Endothelial cell of hepatic sinusoid (primary cell): ENCODE results near the gene ERN1.

Experiments used
- in situ Hi-C: cut with HindIII; loops from 2 replicates; pipeline ENCODE4 v1.10.0; 2017; ENCODE audit warnings: low sequenced_read_pairs

The ERN1 gene

GRCh38 chr17:64158831-64159590, 29.1 kb upstream of the ERN1 start:
- in situ Hi-C loops: no loop called here

GRCh38 chr17:64158406-64158805, 28.5 kb upstream of the ERN1 start:
- in situ Hi-C loops: no loop called here

DNA sequence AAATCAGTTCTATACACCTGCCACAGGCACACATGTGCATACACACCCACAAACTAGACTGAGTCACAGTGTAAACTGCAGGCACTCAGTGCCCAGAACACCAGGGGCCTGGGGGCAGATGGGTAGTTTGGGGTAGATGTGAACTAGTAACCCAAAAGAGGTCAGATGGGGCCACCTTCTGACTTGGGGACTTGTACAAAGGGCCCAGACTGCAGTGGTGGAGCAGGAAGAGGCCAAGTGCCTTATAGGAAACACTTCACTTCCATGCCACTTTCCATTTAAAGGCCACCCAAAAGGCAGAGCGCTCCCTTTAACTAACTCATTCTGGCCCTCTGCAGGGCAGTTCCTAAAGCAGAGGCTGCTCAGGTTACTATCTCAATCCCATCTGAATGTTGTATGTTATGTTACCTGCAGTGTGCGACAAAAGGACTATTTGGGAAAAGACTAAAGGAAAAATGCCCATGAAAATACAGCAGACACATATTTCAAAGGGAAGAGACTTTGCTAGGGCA, 27.8 kb upstream of the ERN1 start:
- in situ Hi-C loops: no loop called here

DNA sequence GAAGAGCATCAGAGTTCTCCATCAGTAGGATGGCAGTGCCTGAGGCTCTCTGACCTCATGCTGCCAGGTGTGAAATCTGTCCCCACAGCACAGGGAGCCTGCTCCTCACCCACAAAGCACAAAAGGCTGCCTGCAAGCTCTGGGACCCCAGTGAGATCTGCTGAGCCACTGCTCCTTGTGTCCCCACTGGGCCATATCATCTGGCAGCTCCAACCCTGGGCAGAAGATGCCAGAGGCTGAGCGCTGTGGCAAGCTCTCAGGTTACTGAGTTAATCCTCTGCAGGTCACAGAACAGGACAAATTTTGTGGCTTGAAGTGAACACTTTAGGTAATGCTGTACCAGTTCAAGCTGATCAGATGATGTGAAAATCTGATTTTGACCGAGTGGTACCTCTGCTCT, 26.7 kb upstream of the ERN1 start:
- in situ Hi-C loops: no loop called here

DNA sequence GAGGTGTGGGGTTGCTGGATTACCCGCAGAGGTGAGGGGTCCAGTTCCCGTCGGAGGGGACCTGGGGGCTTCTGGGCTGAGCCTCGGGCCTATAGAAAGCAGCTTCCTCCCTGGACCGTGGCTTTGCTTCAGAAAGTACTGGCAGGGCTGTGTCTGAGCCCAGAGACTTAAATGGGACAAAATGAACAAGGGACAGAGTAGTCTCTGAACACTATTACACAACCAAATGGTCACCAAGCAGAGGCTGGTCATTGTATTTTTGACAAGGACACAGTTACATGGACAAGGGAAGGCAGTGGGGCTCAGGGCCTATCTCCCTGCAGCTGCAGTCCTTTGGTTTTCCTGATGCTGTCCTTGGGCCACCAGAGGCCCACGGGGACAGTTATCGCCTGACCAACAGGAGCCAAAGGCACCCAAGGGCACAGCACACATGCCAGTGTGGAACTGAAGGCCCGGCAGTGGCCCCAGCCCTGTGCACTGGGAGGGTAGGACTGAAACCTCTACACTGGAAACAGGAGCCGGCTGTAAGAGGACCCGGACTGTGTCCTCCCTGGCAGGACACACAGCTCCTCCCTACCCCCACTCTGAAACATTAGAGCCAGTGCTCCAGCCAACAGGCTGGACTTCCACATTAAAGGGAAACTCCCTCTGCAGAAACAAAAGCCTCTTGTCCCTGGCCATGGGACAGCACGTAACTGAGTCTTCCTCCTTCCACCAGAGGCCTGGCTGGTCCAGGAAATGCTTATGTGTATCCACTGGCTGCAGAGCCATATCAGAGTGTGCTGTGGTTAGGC, 26.0 kb upstream of the ERN1 start:
- in situ Hi-C loops: no loop called here

DNA sequence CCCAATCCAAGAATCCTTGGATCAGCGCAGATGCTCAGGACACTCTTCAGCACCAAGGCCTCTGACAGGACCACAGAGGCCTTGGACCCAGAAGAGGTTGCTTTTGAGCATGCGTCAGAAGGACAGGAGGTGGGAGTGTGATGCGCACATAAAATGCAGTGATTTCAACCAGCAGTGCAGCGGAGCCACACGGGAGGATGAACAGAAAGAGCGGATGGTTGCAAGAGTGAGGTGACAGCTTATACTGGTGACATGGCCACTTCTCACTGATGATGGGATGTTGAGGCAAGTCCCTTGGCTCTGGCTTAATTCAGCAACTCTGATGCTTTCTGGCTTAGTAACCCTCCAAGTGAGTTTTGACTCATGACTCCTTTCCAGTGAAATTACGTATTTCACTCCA, 25.2 kb upstream of the ERN1 start:
- in situ Hi-C loops: no loop called here

DNA sequence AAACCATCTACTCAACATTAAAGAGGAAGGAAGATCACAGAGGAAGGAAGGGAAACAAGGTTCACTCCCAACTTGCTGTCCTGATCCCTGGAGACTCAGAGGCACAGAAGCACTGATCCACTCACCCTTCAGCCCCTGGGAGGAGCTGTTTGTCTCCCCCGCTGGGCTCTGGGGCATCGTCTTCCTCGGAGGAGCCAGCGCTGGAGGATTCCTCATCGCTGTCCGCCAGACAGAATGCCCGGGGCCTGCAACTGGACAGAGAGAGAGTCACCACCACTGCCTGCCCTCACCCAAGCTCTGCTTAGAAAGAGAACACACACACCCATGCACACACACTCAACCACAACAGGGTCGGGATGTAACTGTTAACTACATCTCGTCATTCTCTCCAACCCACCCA, 24.8 kb upstream of the ERN1 start:
- in situ Hi-C loops: no loop called here

GRCh38 chr17:64154313-64154695, 24.4 kb upstream of the ERN1 start:
- in situ Hi-C loops: no loop called here

- in situ Hi-C loops: no loop called here
Observed at GRCh38 chr17:64153565-64154312, 23.8 kb upstream of the ERN1 start.

DNA sequence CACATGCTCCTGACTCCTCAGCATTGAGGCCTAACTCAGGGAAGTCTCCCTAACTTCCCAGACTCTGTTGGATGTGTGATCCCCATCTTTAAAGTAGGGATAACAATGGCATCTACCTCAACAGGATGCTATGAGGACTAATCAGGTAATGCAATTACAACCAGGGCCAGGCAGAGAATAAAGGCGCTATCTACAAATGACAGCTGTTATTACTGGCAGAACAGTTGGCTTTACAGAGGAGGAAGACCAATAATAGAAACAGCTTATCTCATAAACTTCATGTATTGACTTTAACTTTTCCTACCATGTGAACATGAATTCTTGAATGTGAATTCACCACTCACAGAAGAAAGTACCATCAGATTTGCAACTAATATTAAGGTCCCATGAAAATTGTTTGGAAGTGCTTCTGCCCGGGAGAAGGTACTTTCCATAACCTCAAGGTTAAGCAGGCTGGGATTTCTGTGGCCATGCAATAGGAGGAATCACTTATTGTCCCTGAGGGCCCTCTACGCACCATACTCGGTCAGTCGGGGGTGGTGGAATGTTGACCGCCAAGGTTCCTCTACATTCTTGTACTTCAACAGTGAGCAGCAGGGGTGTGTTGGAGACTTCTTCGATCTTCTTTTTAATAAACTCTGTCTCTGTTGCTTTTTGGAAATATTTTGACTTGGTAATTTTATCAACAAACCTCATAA, 22.6 kb upstream of the ERN1 start:
- in situ Hi-C loops: no loop called here

DNA sequence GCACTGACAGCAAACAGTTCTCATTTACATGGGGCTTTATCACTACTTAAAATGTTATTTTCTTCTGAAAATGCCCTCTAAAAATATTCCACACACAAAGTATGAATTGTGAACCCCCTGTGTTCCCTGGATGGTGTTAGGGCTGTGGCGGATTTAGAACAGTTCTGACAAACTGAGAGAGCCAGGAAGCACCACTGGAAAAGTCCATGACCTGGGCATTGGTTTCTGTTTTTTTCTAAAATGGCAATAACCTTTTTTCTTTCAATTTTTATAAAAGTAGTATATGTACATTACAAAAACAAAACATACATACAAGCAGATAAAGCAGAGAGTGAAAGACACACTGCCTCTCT, 21.0 kb upstream of the ERN1 start:
- in situ Hi-C loops: no loop called here

- in situ Hi-C loops: no loop called here
Observed at GRCh38 chr17:64150237-64151015, 20.5 kb upstream of the ERN1 start.

DNA sequence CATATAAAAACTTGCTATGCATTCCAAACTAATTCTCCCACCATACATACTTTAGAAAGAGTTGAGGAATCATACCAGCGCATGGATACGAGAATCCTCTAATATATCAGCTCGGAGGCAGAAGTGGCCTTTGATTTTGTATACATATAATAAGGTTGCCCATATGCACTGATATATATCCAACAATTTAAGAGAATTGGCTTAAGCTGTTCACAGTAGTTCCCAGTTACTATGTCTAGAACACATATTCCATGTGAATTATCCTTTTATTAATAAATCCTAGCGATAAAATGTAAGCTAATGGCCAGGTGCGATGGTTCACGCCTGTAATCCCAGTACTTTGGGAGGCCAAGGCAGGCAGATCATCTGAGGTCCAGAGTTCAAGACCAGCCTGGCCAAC, 19.3 kb upstream of the ERN1 start:
- in situ Hi-C loops: loop anchor here (10.0 kb wide), 1 partner anchor 126 kb away; no protein-coding TSS in a partner anchor

GRCh38 chr17:64148699-64149098, 18.8 kb upstream of the ERN1 start:
- in situ Hi-C loops: loop anchor here (10.0 kb wide), 1 partner anchor 126 kb away; no protein-coding TSS in a partner anchor

DNA sequence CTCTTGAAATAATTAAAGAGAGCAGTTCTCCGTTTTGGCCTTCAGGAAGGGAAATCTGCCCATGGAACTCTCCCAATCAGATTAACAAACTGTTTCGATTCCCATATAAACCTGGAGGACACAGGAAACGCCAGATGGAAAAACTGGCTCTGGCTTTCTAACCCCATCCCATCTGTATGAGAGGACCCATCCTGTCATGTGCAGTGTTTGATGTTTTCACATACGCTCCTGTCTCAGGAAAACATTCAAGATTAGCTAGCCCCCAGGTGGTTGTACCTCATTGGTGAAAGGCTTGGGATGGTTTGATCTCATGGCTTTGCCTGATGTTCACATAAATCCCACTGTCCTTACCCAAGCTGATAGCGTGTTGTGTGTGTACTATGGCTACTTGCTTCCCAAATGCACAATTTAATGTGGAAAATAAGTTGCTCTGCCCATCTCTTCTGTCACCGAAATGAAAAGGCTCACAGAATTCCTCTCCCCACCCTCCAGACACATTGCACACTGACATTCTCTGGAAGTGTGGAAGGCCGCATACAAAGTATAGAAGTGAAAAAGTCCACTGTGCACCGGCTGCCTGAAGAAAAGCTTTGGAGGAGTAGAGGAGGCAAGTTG, 18.2 kb upstream of the ERN1 start:
- in situ Hi-C loops: loop anchor here (10.0 kb wide), 1 partner anchor 127 kb away; no protein-coding TSS in a partner anchor

GRCh38 chr17:64147110-64148016, 17.4 kb upstream of the ERN1 start:
- in situ Hi-C loops: loop anchor here (10.0 kb wide), 1 partner anchor 127 kb away; no protein-coding TSS in a partner anchor

DNA sequence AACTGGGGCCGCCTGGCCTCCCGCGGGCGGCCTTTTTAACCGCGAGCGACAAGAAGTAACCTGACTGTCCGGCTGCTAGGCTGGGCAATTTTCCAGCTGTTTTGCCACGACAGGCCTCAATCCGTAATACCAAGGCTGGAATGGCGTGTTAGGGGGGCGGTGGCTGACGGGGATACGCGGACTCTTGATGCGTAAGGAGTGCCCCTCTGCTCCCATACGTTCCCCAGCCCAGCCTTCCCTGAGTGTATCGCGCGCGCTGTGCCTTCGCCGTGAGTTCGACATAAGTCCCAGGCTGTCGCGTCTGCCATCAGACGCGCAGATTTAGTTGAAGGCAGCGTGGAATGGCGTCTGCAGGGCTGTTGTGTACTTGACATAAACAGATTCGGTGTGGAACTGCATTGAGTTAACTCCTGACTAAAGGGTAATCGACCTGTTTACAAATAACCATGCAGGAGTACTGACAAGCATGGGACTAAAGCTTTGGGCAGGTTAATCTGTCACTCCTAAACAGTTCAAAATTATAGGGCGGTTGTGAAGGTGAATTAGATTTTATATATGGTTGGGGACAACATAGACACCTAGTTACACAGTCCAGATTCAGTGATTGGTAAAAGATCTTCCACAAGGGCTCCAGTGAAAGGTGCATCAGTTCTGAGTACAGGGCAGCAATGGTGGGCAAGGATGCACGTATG, 16.6 kb upstream of the ERN1 start:
- in situ Hi-C loops: loop anchor here (10.0 kb wide), 1 partner anchor 128 kb away; no protein-coding TSS in a partner anchor
